ENCODE results near the gene KIFC3. TPM values are rescaled to one million over a fixed set of nuclear protein-coding genes. Genes with fewer than 3 reads are reported as not detected.

Gene KIFC3
- total and polyA plus RNA-seq, 2 of the 13 experiments (the other 11 are each of a cell fraction or from before 2014, with no cell fraction given): 42.1 to 45.3 TPM

DNA sequence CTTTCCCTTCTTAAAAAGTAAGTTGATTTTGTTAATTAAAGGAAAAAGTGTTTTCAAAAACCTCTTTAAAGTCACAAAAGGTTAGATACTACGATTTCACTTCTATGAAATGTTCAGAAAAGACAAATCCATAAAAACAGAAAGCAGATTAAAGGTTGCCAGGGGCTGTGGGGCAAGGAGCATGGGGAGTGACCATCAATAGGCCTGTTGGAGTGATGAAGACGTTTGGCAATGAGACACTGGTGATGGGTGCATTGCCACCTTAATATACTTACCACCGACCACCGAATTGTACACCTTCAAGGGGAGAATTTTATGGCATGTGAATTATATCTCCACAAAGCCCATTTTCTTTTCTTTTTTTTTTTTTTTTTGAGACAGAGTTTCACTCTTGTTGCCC, 19.2 kb downstream of the KIFC3 start (continued):
- TF ChIP-seq ZMYM2 (CRISPR knock-in tag; IDR thresholded peaks at IDR 0.05) (no peak), FOXJ3 (CRISPR knock-in tag; IDR thresholded peaks at IDR 0.05; ENCODE audit: borderline replicate concordance) (no peak), ZNF790 (CRISPR knock-in tag; IDR thresholded peaks at IDR 0.05; ENCODE audit: borderline replicate concordance) (no peak), SRF (IDR thresholded peaks at IDR 0.05; ENCODE audit: low read depth, low read length) (no peak), U2AF2 (IDR thresholded peaks at IDR 0.05; ENCODE audit: low read depth, low read length) (no peak), GABPA (IDR thresholded peaks at IDR 0.05; ENCODE audit: low read depth, low read length) (no peak), GABPA (CRISPR knock-in tag; IDR thresholded peaks at IDR 0.05; ENCODE audit: low read depth) (no peak), ZNF749 (CRISPR knock-in tag; IDR thresholded peaks at IDR 0.05; ENCODE audit: borderline replicate concordance) (no peak), ZNF562 (CRISPR knock-in tag; IDR thresholded peaks at IDR 0.05; ENCODE audit: borderline replicate concordance) (no peak), SMAD9 (CRISPR knock-in tag; IDR thresholded peaks at IDR 0.05) (no peak), ZNF20 (CRISPR knock-in tag; IDR thresholded peaks at IDR 0.05) (no peak), ZBTB39 (CRISPR knock-in tag; IDR thresholded peaks at IDR 0.05) (no peak), FOXK1 (CRISPR knock-in tag; IDR thresholded peaks at IDR 0.05; ENCODE audit: borderline replicate concordance, low read depth) (no peak), ZNF775 (CRISPR knock-in tag; IDR thresholded peaks at IDR 0.05; ENCODE audit: borderline replicate concordance) (no peak), ZNF567 (CRISPR knock-in tag; IDR thresholded peaks at IDR 0.05; ENCODE audit: borderline replicate concordance) (no peak), ZFP62 (CRISPR knock-in tag; IDR thresholded peaks at IDR 0.05) (no peak), RFXANK (CRISPR knock-in tag; IDR thresholded peaks at IDR 0.05) (no peak), ZNF292 (CRISPR knock-in tag; IDR thresholded peaks at IDR 0.05; ENCODE audit: borderline replicate concordance, low read depth) (peak; percentile 4; the same call in 1 of the 2 replicates), ASH2L (IDR thresholded peaks at IDR 0.05; ENCODE audit: insufficient read length, low read depth, low read length) (no peak), ZNF7 (CRISPR knock-in tag; IDR thresholded peaks at IDR 0.05) (no peak), MTF1 (CRISPR knock-in tag; IDR thresholded peaks at IDR 0.05) (no peak), ZNF468 (CRISPR knock-in tag; IDR thresholded peaks at IDR 0.05) (no peak), NAIF1 (CRISPR knock-in tag; IDR thresholded peaks at IDR 0.05; ENCODE audit: borderline replicate concordance) (0 out of 2 replicates have a peak, but pooled peaks have one; percentile 51), NFKB2 (CRISPR knock-in tag; IDR thresholded peaks at IDR 0.05; ENCODE audit: borderline replicate concordance) (no peak), ZNF83 (CRISPR knock-in tag; IDR thresholded peaks at IDR 0.05; ENCODE audit: borderline replicate concordance) (no peak), ZNF33A (CRISPR knock-in tag; IDR thresholded peaks at IDR 0.05; ENCODE audit: borderline replicate concordance) (peak; percentile 77; the same call in 1 of the 2 replicates), ZUFSP (CRISPR knock-in tag; IDR thresholded peaks at IDR 0.05; ENCODE audit: borderline replicate concordance) (no peak)
- TF ChIP-seq, protein P1, sequence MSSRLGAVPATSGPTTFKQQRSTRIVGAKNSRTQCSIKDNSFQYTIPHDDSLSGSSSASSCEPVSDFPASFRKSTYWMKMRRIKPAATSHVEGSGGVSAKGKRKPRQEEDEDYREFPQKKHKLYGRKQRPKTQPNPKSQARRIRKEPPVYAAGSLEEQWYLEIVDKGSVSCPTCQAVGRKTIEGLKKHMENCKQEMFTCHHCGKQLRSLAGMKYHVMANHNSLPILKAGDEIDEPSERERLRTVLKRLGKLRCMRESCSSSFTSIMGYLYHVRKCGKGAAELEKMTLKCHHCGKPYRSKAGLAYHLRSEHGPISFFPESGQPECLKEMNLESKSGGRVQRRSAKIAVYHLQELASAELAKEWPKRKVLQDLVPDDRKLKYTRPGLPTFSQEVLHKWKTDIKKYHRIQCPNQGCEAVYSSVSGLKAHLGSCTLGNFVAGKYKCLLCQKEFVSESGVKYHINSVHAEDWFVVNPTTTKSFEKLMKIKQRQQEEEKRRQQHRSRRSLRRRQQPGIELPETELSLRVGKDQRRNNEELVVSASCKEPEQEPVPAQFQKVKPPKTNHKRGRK (CRISPR knock-in tag; IDR thresholded peaks at IDR 0.05): no peak

All from HepG2 (cell line).